IPS-11a (cell line): ENCODE results near the gene C9orf50.
"Not testable (repeated sequence)": the region's sequence is repeated elsewhere in the genome, so short reads cannot be mapped to it uniquely, and the experiment has no call there.

ENCODE experiments used
- H3K4me3 ChIP-seq: one replicate; pipeline ENCODE4 v1.5.1; 2013; ENCODE audit warnings: low read depth, low read length, control low read depth

The C9orf50 gene

DNA sequence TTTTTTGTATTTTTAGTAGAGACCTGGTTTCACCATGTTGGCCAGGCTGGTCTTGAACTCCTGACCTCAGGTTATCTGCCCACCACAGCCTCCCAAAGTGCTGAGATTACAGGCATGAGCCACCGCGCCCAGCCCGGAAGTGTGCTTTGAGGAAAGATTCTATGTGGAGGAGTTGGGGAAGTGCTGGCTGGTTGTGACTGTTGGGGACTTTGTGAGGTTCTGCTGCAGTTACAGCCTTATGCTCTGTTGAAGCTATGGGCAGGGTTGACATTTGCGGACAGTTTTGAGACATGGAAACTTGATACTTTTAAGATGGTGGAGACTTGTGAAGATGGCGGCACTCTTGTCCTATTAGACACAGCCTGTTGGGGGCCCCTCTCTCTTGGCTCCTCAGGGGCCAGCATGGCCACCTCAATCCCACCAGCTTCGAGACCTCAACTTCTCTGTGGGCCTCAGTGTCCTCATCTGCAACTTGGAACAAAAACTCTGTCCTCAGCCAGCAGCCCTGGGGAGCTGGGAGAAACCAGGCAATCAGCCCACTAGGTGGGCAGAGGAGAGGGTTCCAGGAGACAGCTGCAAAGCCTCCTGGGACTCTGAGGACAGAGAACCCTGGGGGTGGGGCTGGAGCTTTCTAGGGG, 24.9 kb downstream of the C9orf50 start:
- no peak overlapping the region for H3K4me3 ChIP-seq

DNA sequence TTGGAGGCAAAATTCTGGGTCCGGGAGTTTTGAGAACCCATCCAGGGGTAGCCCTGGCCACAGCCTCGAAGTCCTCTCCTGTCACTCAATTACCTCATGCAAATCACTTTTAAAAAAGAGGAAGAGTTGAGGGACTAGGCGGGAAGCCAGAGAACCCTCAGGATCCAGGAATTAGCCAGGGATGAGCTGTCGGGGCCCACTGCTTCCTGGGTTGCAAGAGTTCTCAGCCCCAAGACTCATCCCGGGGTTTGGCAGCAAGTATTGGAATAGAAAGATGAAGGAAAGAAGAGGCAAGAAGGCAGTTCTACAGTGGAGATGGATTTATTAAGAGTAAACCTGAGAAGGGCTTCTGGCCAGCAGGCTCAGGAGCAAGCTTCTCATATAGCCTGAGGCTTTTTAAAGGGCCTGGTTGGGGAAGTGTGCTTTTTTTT, 25.6 kb downstream of the C9orf50 start:
- H3K4me3 ChIP-seq = no peak overlapping the region

DNA sequence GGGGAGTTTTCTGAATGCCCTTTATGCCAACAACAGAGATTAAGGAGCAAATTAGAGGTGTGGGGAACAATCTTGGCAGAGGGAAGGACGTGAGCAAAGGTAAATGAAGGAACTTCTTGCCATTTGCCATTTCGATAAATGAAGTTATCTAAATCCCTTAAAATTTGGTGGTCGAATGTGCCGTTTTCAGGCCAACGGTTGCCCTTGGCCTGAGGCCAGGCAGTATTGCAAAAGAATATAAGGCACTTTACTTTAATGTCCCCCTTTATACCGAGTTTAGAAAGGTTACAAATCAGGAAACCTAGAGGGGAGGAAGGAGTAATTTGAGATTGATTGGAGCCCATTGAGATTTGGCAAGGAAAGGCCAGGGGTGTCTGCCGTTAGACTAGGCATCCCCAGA, 26.3 kb downstream of the C9orf50 start:
- H3K4me3 ChIP-seq = no peak overlapping the region

DNA sequence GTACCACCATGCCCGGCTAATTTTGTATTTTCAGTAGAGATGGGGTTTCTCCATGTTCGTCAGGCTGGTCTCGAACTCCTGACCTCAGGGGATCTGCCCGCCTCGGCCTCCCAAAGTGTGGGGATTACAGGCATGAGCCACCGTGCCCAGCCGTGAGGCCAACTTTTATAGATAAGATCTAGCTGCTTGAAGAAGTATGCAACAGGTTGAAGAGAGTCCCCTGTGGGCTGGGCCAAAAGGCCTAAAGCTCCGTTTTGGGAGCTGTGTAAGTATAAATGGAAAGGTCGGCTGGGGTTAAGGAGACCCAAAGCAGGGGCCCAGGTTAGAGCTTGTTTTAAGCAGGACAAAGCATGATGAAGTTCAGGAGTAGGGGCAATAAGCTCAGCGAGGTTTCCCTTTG, 28.1 kb downstream of the C9orf50 start:
- H3K4me3 ChIP-seq = not testable (repeated sequence)

DNA sequence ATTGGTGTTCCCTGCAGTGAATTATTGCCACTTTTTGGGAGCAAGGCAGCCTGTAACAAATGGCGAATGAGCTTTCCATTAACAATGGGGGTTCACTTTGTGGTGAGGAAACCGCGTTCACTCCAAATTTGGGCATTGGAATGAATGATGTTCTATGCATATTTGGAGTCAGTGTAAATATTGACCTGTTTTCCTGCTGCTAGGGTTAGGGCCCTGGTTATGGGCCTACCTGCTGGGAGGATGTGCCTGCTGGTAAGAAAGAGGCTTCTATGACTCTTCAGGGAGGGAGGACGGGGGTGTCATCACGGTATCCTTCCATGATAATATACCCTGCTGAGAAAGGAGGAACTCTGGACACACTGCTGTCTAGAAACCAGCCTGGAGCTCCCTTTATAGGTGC, 29.0 kb downstream of the C9orf50 start:
- H3K4me3 ChIP-seq = no peak overlapping the region

DNA sequence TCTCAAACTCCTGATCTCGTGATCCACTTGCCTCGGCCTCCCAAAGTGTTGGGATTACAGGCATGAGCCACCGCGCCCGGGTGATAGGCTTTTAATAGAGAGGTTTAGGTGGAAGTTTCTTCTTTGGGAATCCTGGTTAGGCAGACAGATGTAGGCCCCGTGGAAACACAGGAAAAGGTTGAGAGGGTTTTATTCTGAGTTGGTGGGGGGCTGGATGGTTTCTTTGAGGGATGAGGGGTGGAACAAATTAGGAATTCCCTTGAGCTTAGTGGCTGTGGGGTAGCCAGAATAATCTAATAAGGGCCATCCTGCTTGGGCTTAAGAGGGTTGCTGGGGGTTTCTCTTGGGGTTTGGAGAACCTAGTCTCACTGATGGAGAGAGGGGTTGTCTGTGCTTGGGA, 30.4 kb downstream of the C9orf50 start:
- H3K4me3 ChIP-seq = no peak overlapping the region

DNA sequence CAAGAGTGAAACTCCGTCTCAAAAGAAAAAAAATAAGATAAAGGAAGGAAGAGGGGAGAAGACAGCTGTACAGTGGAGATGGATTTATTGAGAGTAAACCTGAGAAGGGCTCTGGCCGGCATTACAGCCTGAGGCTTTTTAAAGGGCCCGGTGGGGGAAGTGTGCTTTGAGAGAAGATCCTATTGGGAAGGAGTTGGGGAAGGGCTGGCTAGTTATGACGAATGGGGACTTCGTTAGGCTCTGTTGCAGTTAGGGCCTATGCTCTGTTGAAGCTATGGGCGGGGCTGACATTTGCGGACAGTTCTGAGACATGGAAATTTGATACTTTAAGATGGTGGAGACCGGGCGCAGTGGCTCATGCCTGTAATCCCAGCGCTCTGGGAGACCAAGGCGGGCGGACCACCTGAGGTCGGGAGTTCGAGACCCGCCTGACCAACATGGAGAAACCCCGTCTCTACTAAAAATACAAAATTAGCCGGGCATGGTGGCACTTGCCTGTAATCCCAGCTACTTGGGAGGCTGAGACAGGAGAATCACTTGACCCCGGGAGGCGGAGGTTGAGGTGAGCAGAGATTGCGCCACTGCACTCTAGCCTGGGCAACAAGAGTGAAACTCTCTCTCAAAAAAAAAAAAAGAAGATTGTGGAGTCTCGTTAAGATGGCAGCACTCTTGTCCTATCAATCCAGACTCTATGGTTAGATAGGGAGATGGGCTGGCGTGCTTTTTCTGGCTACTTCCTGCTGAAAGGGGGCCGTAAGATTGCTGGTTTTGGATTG, 33.2 kb downstream of the C9orf50 start:
- H3K4me3 ChIP-seq = no peak overlapping the region

DNA sequence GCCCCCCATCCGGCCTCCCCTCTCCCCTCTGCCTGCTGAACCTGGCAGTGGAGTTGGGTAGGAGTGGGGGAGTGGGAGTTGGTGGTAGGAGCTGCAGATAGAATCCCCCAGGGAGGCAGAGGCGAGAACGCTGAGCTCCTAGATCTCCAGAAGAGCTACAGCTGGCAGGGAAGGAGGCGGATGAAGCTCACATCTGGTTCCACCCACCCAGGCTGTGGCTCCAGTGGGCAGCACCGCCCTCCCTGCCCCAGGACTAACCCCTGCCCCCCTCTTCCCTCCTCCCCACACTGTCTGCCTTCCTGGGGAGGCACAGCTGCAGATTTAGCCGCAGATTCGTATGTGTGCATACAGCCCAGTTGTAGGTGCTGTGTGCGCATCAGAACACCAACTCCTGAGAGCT, 34.2 kb downstream of the C9orf50 start:
- H3K4me3 ChIP-seq = no peak overlapping the region

DNA sequence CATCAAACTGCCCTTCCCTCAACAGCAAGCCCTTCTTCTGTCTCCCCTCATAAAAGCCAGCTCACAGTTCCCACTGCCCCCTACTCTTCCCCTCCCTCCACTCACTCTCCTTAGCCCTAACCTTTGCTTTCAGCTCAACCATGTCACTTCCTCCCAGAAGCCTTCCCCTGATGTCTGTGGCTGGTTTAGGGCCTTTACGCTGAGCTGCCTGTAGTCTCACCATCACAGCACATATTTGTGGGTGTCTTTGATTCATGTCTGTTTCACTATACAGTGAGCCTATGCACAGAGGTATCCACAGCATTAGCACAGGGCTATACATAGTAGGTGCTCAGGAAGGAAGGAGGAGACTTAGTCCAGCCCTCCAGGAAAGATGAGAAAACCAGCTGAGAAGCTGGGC, 34.7 kb downstream of the C9orf50 start:
- H3K4me3 ChIP-seq = no peak overlapping the region

DNA sequence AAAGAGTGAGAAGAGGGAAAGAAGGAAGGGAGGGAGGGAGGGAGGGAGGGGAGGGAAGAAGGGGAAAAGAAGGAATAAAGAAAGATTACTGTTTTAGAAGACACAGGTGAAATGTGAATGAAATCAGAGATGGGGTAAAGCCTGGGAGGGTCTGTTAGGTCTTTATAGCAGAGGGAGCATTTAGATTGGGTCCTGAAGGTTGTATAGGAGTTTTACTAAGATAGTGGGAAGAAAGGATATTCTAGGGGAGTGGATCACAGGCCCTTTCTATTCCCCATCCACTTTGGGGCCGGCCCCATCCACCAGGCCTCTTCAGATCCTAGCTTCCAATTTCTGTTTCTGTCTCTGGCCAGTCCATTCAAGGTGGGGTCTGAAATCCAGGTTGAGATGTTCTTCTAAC, 35.5 kb downstream of the C9orf50 start:
- no peak overlapping the region for H3K4me3 ChIP-seq

DNA sequence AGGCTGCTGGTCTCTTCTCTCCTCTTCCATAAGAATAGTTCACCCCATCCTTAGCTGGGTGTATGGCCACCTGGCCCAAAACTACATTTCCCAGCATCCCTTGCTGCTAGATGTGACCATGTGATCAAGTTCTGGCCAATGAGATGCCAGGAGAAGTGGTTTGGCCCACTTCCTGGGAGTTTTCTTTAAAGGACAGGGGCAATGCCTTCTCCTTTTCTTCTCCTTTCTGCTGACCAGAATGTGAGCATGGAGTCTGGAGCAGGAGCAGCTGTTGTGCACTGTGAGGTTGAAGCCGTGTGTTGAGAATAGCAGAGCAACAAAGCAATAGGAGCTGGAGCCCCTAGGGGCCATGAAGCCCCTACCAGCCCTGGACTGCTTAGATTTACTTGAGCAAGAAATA, 36.8 kb downstream of the C9orf50 start:
- H3K4me3 ChIP-seq = no peak overlapping the region

DNA sequence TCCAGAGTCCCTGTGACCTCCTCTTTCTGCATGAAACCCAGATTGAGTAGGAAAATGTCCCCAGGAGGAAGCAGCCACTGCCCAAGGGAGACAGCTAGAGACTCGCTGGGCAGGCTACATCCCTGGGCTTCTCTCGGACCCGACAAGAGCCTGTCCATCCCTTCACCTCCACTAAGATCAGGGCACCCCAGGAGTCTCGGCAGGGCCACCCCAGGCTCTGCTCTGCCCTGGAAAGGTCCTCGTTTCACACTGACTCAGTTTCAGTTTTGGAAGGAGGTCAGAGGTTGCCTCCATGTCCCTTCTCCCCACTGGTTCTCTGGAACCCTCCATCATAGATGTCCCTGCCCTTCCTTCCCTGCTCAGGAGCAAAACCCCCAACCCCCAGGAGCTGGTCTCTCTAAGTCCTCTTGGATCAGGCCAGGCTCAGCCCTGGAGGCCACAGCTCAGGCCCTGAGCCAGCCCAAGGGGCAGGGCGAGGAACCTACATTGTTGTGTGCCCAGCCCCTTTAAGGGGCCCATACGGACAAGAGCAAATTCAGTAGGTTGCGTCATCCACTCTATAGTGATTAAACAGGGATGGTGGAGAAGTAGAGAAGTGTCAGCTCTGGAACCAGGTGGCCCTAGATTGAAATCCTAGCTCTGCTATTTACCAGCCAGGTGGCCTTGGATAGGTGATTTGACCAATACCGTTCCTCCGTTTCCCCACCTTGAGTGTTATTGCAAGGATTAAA, 37.4 kb downstream of the C9orf50 start:
- no peak overlapping the region for H3K4me3 ChIP-seq

DNA sequence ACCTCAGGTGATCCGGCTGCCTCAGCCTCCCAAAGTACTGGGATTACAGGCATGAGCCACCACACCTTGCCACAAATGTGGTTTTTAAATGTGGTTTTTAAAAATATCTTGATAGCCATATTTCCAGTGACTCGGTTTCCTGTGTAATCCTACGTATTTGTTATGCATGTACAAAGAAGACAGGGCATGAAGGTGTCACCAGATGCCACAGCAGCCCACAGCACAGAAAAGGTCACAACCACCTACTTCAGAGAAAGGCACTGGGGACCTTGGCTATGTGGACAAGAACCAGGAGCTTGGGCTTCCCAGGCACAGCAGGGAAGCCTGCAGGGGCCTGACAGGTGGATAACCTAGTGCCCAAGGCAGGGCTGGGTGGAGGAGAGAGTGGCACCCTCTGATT, 38.0 kb downstream of the C9orf50 start:
- H3K4me3 ChIP-seq = no peak overlapping the region

DNA sequence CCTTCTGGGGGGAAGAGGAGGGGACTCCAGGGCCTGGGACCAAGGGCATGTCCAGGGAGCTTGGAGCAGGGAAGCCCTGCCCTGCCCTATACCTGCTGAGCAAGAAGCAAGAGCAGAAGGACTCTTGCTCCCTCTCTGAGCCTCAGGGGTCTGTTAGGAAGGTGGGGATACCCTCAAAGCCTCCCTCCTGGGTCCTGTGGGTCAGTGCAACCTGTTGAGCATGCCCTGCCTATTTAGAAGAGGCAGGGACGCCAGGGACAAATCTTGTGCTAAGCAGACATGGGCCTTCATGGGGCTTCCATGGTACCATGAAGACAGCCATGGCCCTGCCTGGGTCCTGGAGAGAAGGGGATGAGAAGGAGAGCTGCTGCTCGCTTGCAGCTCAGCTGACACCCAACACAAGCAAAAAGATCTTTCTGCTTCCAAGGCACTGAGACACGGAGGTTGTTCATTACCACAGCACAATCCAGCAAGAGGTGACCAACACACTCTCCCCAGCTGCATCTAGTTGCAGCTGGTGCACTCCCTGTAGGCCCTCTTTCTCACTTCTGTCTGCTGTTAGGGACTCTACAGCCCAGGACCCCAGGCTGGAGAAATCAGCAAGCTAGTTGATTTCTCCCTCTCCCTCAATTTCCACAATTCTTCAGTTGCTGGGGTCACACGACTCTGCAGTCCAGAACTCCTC, 39.3 kb downstream of the C9orf50 start:
- no peak overlapping the region for H3K4me3 ChIP-seq

DNA sequence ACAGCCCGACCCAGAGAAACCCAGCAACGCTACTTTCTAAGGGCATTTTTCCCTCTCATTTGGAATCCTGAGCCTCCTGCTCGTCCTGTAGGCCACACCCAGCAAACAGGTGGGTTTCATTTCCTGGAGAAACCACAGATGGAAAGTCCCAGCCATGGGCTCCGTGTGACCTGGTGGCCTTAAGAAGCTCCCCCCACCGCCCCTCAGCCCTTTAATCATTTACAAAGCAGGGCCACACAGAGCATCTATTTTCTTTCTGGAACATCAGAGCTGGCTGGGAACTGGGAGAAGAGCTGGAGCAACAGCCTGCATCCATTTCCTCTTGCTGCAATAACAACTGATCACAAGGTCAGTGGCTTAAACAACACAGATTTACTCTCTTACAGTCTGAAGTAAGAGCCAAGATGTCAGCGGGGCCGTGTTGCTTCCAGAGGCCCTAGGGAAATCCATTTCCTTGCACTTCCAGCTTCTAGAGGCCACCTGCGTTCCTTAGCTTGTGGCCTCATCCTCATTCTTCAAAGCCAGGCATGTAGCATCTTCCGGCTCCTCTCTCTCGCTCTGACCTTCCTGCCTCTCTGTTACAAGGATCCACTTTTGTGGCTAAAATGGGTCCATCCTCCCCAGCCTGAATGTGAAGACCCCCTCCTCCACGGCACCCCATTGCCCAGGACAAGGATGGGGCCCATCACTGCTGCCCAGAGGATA, 40.5 kb downstream of the C9orf50 start:
- H3K4me3 ChIP-seq = no peak overlapping the region

DNA sequence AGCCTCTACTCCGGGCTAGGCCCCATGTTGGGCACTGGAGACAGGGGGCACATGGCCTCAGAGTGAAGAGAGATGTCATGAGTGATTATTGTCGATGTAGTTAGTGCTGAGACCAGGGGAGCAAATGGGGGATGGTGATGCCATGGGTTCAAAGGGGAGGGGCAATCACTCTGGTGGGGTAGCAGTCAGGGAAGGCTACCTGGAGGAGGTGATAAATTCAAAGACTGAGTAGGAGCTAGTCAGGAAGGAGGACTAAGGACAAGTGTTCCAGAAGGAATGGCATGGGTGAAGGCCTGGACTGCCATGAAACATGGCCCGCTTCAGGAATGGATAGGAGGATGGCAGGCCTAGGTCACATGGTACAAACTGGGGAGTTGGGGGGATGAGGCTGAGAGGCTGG, 41.6 kb downstream of the C9orf50 start:
- H3K4me3 ChIP-seq = no peak overlapping the region

DNA sequence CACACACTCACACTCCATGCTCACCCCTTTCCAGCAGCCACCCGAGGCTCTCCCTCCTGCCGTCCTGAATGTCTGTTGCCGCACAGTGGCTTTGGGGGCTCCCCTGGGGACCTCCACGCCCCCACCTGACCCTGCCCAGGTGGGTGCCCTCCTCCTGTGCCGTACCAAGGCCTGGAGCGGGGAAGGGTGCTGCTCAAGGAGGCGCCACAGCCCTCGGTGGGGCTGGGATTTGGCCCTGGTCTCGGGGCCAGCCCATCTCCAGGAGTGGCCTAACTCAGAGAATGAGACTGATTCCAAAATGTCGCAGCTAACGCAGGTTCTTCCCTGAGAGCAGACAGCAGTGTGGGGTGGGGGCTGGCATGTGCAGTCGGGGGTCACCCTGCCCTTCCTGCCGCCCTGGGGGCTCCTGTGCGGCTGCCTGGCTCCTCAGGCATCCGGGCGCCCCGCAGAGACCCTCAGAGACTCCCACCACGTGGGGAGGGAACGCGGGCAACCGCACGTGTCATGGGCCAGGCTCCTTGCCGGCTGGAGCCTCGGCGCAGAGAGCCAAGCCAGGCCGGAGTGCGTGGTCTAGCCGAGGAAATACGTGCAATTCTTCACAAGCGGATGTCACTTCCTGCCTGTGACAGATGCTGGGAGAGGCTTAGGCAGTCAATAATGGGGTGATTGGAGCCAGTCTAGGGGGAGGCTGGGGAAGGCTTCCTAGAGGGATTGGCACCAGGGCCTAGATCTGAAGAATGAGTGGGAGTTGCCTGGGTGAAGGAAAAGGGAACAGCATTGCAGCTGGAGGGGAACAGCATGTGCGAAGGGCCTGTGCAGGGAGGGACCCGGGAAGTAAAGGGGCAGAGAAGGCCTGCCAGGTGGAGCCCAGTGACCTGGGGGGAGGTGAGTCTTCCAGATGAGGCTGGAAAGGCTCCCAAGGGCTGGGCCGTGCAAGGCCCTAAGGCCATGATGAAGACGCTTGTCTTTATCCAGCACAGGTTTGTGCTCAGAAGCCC, 44.1 kb downstream of the C9orf50 start:
- no peak overlapping the region for H3K4me3 ChIP-seq

DNA sequence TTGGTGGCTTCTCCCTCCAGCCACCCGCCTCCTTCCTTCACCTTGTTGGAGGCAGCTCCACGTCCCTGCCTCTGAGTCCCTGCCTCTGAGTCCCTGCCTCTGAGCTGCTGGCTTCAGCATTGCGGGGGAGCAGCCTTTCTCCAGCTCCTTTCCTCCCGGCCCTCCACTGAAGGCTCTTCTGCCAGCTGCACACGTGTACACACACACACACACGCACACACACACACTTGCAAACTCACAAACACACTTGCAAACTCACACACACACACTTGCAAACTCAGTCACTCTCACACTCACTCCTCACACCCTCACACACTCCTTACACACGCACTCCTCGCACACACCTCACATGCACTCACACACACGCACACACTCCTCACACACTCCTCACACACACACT, 45.1 kb downstream of the C9orf50 start:
- H3K4me3 ChIP-seq = no peak overlapping the region

DNA sequence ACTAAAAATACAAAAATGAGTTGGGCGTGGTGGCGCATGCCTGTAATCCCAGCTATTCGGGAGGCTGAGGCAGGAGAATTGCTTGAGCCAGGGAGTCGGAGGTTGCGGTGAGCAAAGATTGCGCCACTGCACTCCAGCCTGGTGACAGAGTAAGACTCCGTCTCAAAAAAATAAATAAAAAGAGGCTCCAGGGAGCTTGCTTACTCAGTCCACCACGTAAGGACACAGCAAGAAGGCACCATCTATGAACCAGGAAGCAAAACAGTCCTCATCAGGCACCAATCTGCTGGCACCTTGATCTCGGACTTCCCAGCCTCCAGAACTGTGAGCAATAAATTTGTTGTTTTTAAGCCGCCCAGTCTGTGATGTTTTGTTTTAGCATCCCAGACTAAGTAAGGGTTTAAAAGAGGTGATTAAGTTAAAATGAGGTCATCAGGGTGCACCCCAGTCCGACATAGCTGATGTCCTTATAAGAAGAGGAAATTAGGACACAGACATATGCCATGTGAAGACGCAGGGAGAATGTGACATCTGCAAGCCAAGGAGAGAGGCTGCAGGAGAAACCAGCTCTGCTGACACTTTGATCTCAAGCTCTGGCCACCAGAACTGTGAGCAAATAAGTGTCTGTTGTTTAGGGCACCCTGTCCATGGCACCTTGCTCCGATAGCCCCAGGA, 45.9 kb downstream of the C9orf50 start:
- H3K4me3 ChIP-seq = no peak overlapping the region
